HK-2 (cell line): ENCODE measurements around the gene CLDN20.
"Not testable (repeated sequence)": the region's sequence is repeated elsewhere in the genome, so short reads cannot be mapped to it uniquely, and the experiment has no call there.

Experiments used
- DNase-seq: peaks from one replicate; pipeline ENCODE4 v3.0.0-alpha.2; 2018; ENCODE audit not compliant: unreplicated experiment

The CLDN20 gene

DNA sequence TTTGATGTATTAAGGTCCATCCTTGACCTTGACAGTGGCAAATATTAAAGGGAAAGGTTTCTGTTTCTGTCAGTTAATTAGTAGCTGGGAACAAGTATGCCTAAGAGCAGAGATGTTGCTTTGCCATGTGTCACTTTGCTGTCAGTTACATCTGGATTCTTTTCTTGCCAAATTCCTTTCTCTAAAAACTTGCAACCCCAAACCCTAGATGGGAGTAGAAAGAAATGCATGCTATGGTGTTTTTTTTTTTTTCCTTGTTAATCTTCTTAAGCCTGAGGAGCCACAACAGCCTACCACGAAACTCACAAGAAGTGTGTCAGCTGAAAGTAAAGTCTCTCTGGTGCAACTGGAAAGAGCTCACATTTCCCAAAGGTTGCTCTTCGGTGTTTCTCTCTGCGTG, 18.0 kb upstream of the CLDN20 start:
- DNase-seq: no peak

DNA sequence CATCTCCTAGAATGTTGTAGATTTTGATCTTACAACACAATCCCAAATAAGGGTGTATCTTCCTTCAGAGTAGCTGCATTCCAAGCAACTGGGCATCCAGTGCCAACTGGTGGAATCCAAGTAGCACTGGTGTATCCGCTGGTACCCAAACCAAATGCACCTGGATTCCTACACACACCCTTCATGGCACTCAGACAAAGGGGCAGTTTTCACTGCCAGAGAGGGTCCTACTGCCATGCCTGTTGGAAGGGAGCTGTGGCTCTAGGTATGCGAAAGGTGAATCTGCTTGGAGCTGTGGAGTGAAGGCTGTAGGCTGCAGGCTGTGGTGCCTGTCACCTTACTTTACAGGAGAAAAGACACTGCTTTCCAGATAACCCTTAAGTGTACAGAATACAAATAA, 17.0 kb upstream of the CLDN20 start:
- DNase-seq: no peak

DNA sequence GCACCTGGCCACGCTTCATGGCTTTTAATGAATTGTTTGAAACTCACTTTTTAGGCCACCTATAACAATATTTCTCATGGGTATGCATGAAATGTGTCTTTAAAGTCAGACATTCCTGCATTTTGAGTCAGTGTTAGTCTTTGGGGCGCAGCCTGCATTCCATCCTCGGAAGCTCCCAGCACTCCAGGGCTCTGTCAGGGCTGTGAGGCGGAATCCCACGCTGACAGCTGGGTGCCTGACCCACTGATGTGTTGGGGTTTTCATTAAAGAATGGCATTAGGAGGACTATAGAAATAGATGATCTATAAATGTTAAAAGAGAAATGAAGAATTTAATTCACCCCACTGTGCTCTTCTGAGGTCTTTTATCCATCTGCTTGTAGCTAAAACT, 16.2 kb upstream of the CLDN20 start:
- no peak for DNase-seq

DNA sequence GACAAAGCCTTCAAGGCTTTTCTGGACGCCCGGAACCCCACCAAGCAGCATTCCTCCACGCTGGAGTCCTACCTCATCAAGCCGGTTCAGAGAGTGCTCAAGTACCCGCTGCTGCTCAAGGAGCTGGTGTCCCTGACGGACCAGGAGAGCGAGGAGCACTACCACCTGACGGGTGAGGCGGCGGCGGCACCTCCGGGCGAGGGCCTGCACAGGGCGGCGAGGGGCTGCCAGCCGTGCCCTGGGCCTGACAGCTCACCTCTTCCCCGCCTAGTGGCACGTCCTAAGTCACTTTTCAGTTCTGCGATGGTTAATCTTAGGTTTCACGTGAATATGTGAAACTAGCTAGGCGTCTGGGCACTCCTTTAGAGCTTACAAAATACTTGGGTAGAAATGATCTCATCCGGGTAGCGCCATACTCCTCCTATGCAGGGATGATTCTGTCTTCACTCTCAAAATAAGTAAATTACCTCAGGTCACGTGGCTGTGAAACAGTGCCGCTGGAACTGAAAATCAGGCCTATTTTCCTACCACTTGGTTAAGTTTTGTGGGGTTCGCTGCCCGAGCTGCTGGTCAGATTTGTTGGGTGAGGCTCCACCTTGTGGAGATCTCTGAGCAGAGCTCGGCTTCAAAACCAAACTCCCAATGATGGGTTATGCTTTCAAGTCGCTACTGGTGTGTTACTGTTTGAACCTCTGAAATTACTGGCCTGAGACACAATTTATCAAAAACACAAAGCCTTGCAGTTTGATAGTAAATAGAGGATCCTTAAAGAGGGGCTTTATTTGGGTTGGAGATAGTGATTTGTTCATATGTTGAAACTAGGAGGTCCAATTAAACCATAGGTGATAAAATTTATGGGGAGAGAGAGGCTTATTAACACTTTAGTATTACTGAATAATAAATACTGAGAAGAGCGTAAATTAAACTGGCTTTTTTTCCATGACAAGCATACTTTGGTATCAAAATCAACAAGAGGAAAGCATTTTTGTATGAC, 15.5 kb upstream of the CLDN20 start:
- DNase-seq: no peak

DNA sequence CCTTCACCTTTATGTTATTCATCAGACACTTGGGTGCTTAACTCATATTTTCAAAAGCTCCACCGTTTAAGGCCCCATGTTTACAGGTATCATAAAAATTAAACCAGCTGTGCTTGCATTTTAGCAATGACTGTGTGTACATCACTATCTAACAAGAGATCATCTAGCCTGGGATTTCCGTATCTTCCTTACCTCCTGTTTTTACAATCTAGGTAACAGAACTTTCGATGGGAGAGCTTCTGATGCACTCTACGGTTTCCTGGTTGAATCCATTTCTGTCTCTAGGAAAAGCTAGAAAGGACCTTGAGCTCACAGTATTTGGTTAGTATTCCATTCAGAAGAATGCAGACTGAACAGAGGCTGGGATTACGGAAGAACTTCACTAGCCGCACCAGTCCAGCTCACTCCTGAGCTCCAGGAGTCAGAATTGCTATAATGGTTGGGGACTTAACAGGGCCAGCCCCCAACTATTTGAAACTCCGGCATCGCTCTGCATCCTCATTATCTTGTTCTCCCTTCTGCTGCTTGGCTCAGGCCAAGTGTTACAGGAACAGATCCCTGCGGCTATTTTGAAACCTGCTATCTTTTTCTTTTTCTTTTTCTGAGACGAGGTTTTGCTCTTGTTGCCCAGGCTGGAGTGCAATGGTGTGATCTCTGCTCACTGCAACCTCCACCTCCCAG, 13.0 kb upstream of the CLDN20 start:
- no peak for DNase-seq

DNA sequence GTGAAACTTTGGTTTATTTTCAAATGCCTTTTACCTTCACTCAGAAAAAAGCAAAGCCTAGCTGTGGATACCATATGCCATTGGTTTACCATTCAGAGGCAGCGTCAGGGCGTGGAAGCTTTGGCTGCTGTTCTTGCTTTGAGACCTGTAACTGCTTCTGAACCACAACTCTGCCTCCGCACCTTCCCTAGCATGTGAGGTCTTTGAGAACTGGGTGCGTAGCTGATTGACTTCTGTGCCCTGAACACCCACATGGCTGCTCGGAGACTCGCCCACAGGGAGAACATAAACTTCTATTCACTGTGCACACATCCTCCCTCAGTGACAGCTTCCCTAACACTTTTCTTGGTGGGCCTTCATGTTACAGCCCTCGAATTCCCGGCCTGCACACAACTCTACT, 11.2 kb upstream of the CLDN20 start:
- DNase-seq: no peak

DNA sequence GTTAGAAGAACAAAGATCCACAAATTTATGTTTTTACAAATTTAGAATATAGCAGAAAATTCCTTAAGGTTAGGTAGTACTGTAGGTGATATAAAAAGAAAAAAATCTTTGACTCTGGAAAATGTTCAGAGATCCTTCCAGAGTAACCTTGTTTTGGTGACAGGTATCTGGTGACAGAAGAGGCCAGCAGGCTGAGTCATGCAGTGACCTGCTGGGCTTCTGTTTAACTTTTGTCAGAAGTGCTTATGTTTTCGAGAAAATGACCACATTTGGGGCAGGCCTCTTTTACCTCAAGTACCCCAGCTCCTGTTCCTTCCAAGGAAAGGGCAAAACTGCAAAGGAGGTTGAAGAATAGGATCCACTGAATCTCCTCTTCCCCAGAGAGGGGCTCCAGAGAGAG, 10.5 kb upstream of the CLDN20 start:
- no peak for DNase-seq

DNA sequence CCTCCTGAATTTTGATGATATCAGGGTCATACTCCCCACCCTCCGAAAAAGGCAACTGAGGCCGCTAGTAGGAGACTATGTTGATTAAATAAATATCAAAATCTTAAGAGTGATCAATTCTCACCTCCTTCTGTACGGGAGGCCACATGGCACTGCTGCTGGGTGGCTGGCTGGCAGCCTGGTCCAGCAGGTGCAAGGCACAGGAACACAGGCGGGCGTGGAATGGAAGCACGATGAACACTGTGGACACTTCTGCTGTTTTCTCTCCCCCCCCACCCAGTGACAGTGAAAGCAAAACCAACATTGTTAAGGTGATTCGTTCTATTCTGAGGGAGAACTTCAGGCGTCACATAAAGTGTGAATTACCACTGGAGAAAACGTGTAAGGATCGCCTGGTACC, 9.7 kb upstream of the CLDN20 start:
- DNase-seq: no peak

DNA sequence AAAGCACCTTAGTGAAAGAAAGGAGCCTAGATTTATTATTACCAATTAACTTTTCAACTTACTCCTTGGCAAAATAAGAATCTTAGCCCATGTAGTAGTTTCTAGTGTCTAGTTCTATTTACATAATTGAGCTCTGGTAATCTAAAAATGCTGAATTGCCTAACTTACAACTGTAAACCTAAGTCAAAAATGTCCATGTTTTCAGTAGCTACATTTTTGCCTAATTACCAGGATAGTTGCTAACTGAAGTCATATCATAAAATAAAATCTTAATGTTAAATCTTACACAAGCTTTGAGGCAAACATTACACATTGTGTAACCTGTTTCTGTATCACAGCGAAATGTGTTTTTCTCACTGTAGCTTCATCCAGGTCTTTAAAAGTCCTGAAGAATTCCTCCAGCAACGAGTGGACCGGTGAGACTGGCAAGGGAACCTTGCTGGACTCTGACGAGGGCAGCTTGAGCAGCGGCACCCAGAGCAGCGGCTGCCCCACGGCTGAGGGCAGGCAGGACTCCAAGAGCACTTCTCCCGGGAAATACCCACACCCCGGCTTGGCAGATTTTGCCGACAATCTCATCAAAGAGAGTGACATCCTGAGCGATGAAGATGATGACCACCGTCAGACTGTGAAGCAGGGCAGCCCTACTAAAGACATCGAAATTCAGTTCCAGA, 7.6 kb upstream of the CLDN20 start:
- no peak for DNase-seq

DNA sequence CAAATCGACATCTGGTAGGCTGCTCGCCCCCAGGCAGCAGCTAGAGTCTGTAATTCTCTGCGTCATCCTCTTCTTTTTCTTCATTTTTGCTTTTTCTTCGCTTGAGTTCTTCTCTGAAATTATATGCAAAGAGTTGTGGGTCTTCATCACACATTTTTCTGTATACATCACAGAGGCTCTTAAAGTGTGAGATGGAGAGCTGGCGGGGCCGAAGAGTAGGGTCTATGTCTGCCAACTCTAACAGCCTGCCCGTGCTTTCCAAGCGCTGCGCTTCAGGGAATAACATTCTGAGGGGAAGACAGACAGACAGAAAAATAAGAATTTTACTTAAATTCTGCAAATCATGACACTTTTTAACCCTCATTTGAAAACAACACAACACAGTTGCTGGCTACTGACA, 6.0 kb upstream of the CLDN20 start:
- DNase-seq: no peak

DNA sequence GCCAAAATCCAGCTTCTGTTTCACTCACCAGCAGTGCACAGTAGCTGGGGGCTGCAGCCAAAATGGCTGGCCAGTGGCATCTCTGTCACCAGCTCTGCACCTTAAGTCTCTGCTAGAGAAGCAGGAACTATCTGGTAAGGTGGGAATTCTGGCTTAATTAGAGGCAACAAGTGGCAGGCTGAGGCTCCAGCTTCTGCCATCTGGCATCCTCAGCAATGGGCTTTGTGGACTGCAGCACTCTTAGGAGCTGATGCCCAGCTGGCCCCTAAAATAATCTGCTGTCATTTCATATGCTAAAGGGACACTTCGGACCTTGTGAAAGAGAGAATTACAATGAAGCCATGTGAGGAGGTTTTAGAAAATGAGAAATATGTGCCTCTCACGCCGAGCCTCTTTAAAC, 4.6 kb upstream of the CLDN20 start:
- DNase-seq: no peak

DNA sequence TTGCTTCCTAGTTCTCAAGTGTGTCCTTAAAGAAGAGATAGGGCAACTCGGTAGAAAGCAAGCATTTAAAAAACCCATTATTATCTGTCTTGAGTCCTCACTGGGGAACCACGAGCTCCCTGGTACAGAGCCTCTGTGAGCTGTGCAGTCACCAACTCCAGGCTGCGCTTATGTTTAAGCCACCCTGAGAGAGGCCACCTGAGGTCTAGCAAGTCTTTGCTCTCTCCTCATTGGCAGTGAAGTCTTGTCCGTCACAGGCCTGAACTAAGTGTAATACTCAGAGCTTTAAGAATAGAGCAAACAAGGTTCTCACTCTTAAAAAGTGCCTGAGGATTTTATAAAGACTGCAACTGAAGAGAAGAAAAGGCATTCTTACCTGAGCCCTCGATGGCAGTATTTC, 3.9 kb upstream of the CLDN20 start:
- no peak for DNase-seq

DNA sequence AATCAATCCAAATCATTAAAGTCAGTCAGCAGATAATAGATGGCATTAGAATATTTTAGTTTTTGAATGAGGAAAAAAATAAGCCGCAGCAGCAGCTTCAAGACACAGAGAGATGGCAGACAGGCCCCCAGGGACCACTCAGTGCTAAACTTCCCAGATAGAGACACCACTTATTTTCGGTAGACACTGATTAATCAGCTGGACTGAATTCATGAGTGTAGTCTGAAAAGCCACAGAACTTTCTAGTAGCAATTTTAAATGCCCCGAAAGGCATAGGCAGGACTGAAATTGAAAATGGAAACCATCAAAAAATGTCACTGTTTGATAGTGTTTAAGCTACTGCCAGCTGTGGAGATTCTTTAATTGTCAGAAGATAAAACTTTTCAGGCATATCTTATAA, 3.1 kb upstream of the CLDN20 start:
- DNase-seq: no peak

DNA sequence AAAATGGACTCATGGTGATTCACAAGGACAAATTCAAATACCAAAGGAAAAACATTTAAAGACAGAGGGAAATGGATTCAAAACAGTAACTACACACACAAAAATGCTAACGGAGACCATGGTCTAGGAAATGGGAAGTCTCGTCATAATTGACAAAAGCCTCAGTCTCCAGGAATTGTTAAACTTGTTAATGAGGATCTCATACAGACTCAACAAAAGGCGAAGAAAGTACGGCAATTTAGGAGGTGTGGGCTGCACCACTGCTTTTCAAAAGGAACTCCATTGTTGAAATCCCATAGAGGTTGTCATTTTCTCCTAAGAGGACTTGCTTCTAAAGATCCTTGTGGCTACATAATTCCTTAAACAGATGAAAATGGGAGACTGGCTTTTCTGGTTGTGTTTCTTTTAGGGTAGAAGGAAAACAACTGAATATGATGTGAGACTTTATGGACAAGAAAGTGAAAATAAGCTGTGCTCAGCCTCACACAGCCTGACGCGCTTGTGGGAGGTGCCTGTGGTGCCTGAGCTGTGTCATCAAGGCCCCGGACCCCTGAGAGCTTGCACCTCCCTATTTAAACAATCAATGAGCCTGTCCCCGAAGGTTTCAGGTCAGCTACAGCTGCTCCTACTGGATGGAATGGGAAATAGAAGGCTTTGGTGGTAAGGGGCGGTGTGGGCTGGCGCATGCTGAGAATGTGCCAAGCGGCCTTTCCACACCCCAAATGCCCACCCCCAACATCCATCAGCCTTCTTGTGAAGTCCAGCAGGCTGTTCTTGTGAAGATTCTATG, 2.5 kb upstream of the CLDN20 start:
- DNase-seq: no peak

DNA sequence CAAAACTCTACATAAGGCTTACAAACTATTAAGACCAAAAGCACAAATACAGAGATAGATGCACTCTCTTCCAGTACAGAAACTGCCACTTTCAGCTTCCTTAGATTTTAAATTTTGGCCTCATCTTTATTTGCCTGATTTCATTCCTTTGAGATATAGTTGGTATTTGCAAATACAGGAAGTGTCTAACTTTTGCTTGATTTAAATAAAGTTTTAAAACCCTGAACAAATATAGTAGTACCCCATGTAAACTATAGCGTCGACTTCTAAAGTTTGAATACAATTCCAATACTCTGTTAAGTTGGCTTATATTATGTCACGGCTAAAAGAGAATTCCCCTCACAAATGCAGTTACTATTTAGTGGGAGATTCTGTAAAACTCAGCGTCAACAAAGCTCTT, 1.2 kb upstream of the CLDN20 start:
- DNase-seq: no peak

DNA sequence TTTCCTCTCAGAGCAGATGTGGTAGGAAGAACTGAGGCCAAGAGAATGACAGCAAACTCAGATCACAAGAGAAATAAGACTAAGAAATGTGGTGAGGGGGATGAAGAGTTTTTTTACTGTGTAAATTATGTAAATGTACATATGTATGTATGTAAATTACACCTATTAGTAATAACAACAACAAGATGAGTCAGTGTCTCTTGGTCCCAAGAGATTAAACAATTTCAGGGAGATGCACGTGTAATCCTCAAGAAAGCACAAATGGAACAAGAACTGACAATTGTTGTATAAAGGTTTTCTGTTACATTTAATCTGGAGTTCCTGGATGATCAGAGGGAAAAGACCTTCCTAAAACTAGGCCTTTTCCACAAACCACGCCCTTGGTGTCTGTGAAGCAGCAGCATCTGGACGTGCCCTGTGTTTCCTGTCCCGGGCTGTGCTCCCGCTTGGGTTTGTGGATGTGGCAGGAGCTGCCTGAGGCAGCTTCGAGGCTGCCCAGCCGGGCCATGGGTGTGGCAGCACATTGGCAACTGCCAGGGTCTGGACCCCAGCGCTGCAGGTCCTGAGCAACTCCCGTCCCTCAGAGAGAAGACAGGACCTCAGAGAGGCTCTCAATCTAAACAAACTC, 994 bp downstream of the CLDN20 start:
- DNase-seq: no peak

DNA sequence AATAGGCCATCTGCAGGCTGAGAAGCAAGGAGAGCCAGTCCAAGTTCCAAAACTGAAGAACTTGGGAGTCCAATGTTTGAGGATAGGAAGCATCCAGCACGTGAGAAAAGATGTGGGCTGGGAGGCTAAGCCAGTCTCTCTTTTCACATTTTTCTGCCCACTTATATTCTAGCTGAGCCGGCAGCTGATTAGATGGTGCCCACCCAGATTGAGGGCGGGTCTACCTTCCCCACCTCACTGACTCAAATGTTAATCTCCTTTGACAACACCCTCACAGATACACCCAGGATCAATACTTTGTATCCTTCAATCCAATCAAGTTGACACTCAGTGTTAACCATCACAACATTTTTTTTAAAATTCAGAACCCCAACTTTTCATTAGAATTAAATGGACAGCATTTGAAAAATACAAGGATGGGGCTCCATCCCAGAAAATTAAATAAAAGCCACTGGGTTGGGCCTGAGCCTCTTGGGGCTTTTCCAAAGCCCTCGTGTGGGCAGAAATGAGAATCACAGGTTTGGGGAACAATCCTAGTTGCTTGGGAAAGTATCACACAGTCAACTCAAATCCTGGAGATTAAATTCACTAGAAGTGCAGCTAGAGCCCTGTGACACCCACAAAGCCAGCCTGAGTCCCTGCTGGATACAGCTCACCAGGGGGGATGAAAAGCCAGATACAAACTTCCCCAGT, 2.2 kb downstream of the CLDN20 start:
- DNase-seq: no peak

DNA sequence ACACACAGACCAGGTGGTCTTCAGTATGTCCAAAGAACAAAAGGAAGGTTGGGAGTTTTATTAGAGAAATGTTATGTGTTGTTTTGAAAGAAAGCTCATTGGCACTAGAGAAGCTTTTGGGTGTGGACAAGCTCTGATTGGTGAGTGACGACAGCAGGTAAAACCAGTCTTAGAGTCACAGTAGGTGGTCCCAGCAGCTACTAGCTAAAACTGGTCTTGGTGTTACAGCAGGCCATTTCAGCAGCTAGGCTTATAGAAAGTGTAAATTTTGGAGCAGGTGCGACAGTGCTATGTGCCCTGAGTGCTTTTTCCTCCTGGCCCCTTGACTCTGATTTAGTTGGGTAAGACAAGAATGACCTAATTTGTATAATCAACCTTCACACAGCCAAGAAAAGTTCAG, 3.6 kb downstream of the CLDN20 start:
- DNase-seq: no peak

DNA sequence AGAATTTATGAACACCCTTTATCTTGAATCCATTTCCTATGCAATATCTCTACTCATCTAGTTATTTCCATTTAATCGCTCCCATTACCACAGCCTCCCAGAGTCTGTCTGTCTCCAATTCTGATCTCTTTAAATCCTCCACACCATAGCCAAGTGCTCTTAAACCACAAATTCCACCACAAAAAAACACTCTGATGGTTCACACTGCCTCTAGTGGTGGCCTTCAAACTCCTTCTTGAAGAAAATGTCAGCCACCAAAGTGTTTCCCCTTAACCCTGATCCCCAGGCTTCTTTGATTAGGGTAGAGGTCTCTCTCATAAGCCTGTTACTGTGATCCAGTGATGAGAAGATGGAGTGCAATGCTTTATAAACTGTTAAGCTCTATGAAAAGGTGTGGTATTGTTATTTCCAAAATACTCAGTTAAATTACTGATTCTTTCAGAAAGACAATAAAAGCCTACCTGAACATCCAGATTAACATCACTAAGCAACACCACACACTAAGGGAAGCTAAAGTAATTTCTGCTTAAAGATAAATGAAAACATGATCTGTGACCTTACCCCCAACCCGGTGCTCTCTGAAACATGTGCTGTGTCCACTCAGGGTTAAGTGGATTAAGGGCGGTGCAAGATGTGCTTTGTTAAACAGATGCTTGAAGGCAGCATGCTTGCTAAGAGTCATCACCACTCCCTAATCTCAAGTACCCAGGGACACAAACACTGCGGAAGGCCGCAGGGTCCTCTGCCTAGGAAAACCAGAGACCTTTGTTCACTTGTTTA, 4.5 kb downstream of the CLDN20 start:
- not testable (repeated sequence) for DNase-seq

DNA sequence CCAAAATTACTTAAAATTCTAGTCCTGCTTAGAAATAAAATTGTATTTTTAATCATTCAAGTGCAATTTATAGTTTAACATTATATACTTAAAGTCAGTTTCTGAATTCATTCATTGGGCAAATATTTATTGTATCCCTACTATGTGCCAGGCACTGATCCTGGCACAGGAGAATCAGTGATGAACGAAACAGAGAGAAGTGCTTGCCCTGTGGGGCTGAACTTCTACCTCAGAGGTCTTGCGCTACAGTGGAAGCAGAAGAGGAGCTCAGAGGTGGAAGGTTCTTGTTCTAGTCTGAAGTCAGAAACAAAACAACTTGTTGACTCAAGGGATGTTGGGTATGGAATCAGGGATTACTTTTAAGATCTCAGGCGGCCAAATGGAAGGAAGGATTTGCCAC, 6.0 kb downstream of the CLDN20 start:
- DNase-seq: no peak
